GM19193 (cell line): Measurements from ENCODE around the gene POU2AF1.

Experiments
- POLR2A ChIP-seq: IDR thresholded peaks from 4 replicates; pipeline ENCODE4 v1.6.1; 2011; ENCODE audit not compliant: insufficient read depth, insufficient read length; ENCODE audit errors: extremely low read depth

The POU2AF1 gene

GRCh38 chr11:111309215-111309915 lies 69.7 kb downstream of the POU2AF1 start:
- TF ChIP-seq POLR2A = no peak

- no peak for TF ChIP-seq POLR2A
These were observed 70.9 kb downstream of the POU2AF1 start for GRCh38 chr11:111308140-111308539.

- TF ChIP-seq POLR2A = no peak
These were observed 71.5 kb downstream of the POU2AF1 start for GRCh38 chr11:111307472-111308108.

GRCh38 chr11:111306321-111306720 lies 72.8 kb downstream of the POU2AF1 start:
- TF ChIP-seq POLR2A = no peak

- TF ChIP-seq POLR2A = no peak
These were observed 73.2 kb downstream of the POU2AF1 start for GRCh38 chr11:111305876-111306275.

GRCh38 chr11:111305162-111305802 lies 73.8 kb downstream of the POU2AF1 start:
- TF ChIP-seq POLR2A = no peak

GRCh38 chr11:111303461-111303860 lies 75.6 kb downstream of the POU2AF1 start:
- no peak for TF ChIP-seq POLR2A

GRCh38 chr11:111302298-111302697 lies 76.8 kb downstream of the POU2AF1 start:
- no peak for TF ChIP-seq POLR2A
